Neuronal stem cell (in vitro differentiated cells): Measurements from ENCODE around the gene CTXN1.

Experiments
- DNase-seq: peaks from one replicate; pipeline ENCODE4 v3.0.0-alpha.2; 2013; ENCODE audit warnings: low spot score
- H2AFZ ChIP-seq: one replicate; pipeline ENCODE4 v1.6.1; 2013; ENCODE audit warnings: mild to moderate bottlenecking, low read length, inconsistent platforms
- H2AK5ac ChIP-seq: 2 replicates; pipeline ENCODE4 v1.6.1; 2013; ENCODE audit warnings: low read depth, mild to moderate bottlenecking, inconsistent platforms, low read length, moderate library complexity, mixed read lengths
- H2BK120ac ChIP-seq: 2 replicates; pipeline ENCODE4 v1.6.1; 2013; ENCODE audit warnings: low read depth, mild to moderate bottlenecking, inconsistent platforms, low read length, moderate library complexity, mixed read lengths
- H2BK12ac ChIP-seq: one replicate; pipeline ENCODE4 v1.6.1; 2013; ENCODE audit warnings: low read length, inconsistent platforms
- H2BK15ac ChIP-seq: 2 replicates; pipeline ENCODE4 v1.6.1; 2013; ENCODE audit warnings: mild to moderate bottlenecking, low read length, inconsistent platforms, mixed read lengths
- H2BK5ac ChIP-seq: one replicate; pipeline ENCODE4 v1.6.1; 2013; ENCODE audit warnings: inconsistent platforms, mild to moderate bottlenecking, low read length, moderate library complexity
- H3K14ac ChIP-seq: one replicate; pipeline ENCODE4 v1.6.1; 2013; ENCODE audit warnings: low read length, inconsistent platforms
- H3K18ac ChIP-seq: 2 replicates; pipeline ENCODE4 v1.6.1; 2013; ENCODE audit warnings: low read length, inconsistent platforms
- H3K23ac ChIP-seq: 2 replicates; pipeline ENCODE4 v1.6.1; 2013; ENCODE audit warnings: low read depth, mild to moderate bottlenecking, mixed read lengths, low read length, inconsistent platforms; ENCODE audit not compliant: poor library complexity
- H3K27ac ChIP-seq: replicated peaks from 3 replicates; pipeline ENCODE4 v1.5.1; 2013; ENCODE audit warnings: low read length, inconsistent platforms
- H3K27me3 ChIP-seq, 3 experiments: 2 replicates each; pipeline ENCODE4 v1.6.1; 2013; ENCODE audit warnings: low read length in 3 of 3, mild to moderate bottlenecking in 2 of 3, inconsistent platforms in 1 of 3, low read depth in 1 of 3, mixed read lengths in 1 of 3, moderate library complexity in 1 of 3; ENCODE audit not compliant: control insufficient read depth in 3 of 3, insufficient read depth in 3 of 3
- H3K36me3 ChIP-seq, 2 donors: replicated peaks in 1 of 2; 2 replicates each; pipeline ENCODE4 v1.6.1; 2013; ENCODE audit warnings: low read length in 2 of 2; ENCODE audit not compliant: control insufficient read depth in 2 of 2, insufficient read depth in 2 of 2
- H3K4ac ChIP-seq: 2 replicates; pipeline ENCODE4 v1.6.1; 2013; ENCODE audit warnings: inconsistent platforms, mild to moderate bottlenecking, low read length, moderate library complexity
- H3K4me1 ChIP-seq, 2 donors: 1 replicate in 1 of 2; 2 replicates in 1 of 2; pipeline ENCODE4 v1.6.1; 2013; ENCODE audit warnings: low read length in 2 of 2, low read depth in 1 of 2; ENCODE audit not compliant: control insufficient read depth in 2 of 2, insufficient read depth in 1 of 2
- H3K4me2 ChIP-seq: one replicate; pipeline ENCODE4 v1.6.1; 2013; ENCODE audit warnings: mild to moderate bottlenecking, low read length, inconsistent platforms; ENCODE audit not compliant: insufficient read depth, poor library complexity, severe bottlenecking
- H3K4me3 ChIP-seq, 2 donors: 2 replicates each; pipeline ENCODE4 v1.5.1; 2013; ENCODE audit warnings: low read length in 2 of 2, mild to moderate bottlenecking in 2 of 2, inconsistent platforms in 1 of 2, moderate library complexity in 1 of 2
- H3K79me1 ChIP-seq: one replicate; pipeline ENCODE4 v1.6.1; 2013; ENCODE audit warnings: low read depth, mild to moderate bottlenecking, inconsistent platforms, low read length, moderate library complexity
- H3K9ac ChIP-seq: one replicate; pipeline ENCODE4 v1.6.1; 2013; ENCODE audit warnings: mild to moderate bottlenecking, low read depth, low read length, inconsistent platforms; ENCODE audit not compliant: poor library complexity
- H3K9me3 ChIP-seq, 2 donors: replicated peaks in 1 of 2; 2 replicates each; pipeline versions ENCODE3 to v1.6.1; 2013; ENCODE audit warnings: low read length in 2 of 2, mild to moderate bottlenecking in 2 of 2, inconsistent platforms in 1 of 2, low read depth in 1 of 2, mixed read lengths in 1 of 2, moderate library complexity in 1 of 2; ENCODE audit not compliant: control insufficient read depth in 2 of 2, insufficient read depth in 1 of 2
- H4K8ac ChIP-seq: one replicate; pipeline ENCODE4 v1.6.1; 2013; ENCODE audit warnings: low read depth, mild to moderate bottlenecking, inconsistent platforms, low read length, moderate library complexity
- H4K91ac ChIP-seq: one replicate; pipeline ENCODE4 v1.6.1; 2013; ENCODE audit warnings: low read length, low read depth, mild to moderate bottlenecking, inconsistent platforms; ENCODE audit not compliant: poor library complexity
- WGBS, 2 donors: extraction: QIAGEN DNeasy Blood & Tissue Kit; methylation state at CpG; one replicate each; pipeline ENCODE4 v1.1.7; 2013; ENCODE audit warnings: missing lambda C conversion rate in 2 of 2, mixed read lengths in 1 of 2; ENCODE audit not compliant: insufficient read length in 2 of 2, insufficient replicate concordance in 1 of 2; ENCODE audit errors: extremely low coverage in 2 of 2; 5-methylcytosine and 5-hydroxymethylcytosine counted together

Gene CTXN1

GRCh38 chr19:7923295-7924191, 2.4 kb downstream of the CTXN1 start:
- Histone ChIP-seq H3K4me1 (peaks cover 21 to 27% of the 10 kb centered on the region in 2 donors), H2AK5ac (peak overlapping the region; percentile 10), H3K36me3 (peaks cover 23 to 47% of the 10 kb centered on the region in 2 donors), H3K9ac (no peak overlapping the region), H3K4me3 (no peak overlapping the region), H2AFZ (no peak overlapping the region), H2BK15ac (no peak overlapping the region), H3K9me3 (no peaks in the 10 kb centered on the region), H4K91ac (no peak overlapping the region), H3K14ac (no peak overlapping the region), H3K18ac (peak overlapping the region; percentile 80), H3K79me1 (peaks cover 22% of the 10 kb centered on the region), H4K8ac (no peak overlapping the region), H3K27ac (no peak overlapping the region), H3K27me3 (peaks cover 0 to 5% (median 0%) of the 10 kb centered on the region in 3 experiments), H3K23ac (peak overlapping the region; percentile 55), H2BK5ac (no peak overlapping the region), H3K4ac (no peak overlapping the region), H3K4me2 (no peak overlapping the region), H2BK120ac (no peak overlapping the region), H2BK12ac (peak overlapping the region; percentile 73)
- DNase-seq = no peak
- WGBS, 2 donors = no CpG with 5 or more reads among the region's 31 CpGs

DNA sequence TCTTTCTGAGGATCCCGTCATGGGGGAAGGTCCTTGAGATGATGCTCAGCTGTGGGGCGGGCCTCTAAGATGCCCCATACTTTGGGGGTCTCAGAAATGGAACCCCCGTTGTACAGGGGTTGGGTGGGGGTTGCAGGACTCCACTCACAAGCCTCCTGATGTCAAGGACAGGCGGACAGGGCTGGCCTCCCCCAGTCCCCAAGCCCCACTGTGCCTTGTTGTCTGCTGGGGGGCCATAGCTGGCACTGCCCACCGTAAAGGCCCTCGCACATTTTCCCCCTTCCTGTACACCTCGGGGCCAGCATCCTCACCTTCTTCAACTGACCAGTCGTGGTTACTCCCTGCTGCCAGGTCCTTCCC, 3.1 kb downstream of the CTXN1 start:
- H2AFZ ChIP-seq = no peak overlapping the region
- H3K4me1 ChIP-seq = peaks cover 23 to 29% of the 10 kb centered on the region in 2 donors
- H2BK12ac ChIP-seq = no peak overlapping the region
- H3K9ac ChIP-seq = no peak overlapping the region
- no peak overlapping the region for H4K8ac ChIP-seq
- H3K18ac ChIP-seq = no peak overlapping the region
- H2BK120ac ChIP-seq = no peak overlapping the region
- WGBS, 2 donors = no CpG with 5 or more reads among the region's 8 CpGs
- no peak overlapping the region for H3K4ac ChIP-seq
- no peak overlapping the region for H3K4me2 ChIP-seq
- H3K23ac ChIP-seq = no peak overlapping the region
- no peak overlapping the region for H2AK5ac ChIP-seq
- peaks cover 0 to 11% (median 0%) of the 10 kb centered on the region in 3 experiments for H3K27me3 ChIP-seq
- DNase-seq = no peak
- no peak overlapping the region for H3K4me3 ChIP-seq
- no peak overlapping the region for H3K14ac ChIP-seq
- no peaks in the 10 kb centered on the region for H3K9me3 ChIP-seq
- H3K36me3 ChIP-seq = peaks cover 23 to 40% of the 10 kb centered on the region in 2 donors
- no peak overlapping the region for H4K91ac ChIP-seq
- peaks cover 22% of the 10 kb centered on the region for H3K79me1 ChIP-seq
- H2BK15ac ChIP-seq = no peak overlapping the region
- no peak overlapping the region for H2BK5ac ChIP-seq
- H3K27ac ChIP-seq = no peak overlapping the region

DNA sequence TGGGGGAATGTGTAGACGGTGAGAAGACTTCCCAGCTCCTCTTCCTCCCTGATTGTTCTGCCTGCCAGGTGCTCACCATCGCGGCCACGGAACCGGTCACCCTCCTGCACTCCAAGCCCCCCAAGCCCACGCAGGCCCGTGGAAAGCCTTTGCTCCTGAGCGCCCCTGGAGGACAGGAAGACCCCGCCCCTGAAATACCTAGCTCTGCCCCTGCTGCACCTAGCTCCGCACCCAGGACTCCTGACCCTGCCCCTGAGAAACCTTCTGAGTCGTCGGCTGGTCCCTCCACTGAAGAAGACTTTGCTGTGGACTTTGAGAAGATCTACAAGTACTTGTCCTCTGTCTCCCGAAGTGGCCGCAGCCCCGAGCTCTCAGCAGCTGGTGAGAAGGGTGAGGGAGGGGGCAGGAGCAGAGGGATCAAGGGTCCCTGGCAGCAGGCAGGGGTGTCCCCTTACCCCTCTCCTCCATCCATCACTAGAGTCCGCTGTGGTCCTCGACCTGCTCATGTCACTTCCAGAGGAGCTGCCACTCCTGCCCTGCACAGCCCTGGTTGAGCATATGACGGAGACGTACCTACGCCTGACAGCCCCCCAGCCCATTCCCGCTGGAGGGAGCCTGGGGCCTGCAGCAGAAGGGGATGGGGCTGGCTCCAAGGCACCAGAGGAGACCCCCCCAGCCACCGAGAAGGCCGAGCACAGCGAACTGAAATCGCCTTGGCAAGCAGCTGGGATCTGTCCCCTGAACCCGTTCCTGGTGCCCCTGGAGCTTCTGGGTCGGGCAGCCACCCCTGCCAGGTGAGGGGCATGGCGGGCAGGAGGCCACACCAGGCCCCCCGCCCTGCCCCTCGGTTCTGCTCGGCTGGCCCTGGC, 3.7 kb downstream of the CTXN1 start:
- H3K27me3 ChIP-seq = peaks cover 4 to 17% (median 5%) of the 10 kb centered on the region in 3 experiments
- H3K36me3 ChIP-seq = peaks cover 23 to 36% of the 10 kb centered on the region in 2 donors
- H2BK15ac ChIP-seq = no peak overlapping the region
- no peak for DNase-seq
- WGBS, 2 donors = no CpG with 5 or more reads among the region's 31 CpGs
- H3K27ac ChIP-seq = no peak overlapping the region
- no peak overlapping the region for H4K8ac ChIP-seq
- no peak overlapping the region for H3K18ac ChIP-seq
- H3K4me1 ChIP-seq = peaks cover 23 to 34% of the 10 kb centered on the region in 2 donors
- H2BK12ac ChIP-seq = peak overlapping the region; percentile 41
- no peak overlapping the region for H4K91ac ChIP-seq
- H3K79me1 ChIP-seq = peaks cover 22% of the 10 kb centered on the region
- no peak overlapping the region for H2BK120ac ChIP-seq
- no peaks in the 10 kb centered on the region for H3K9me3 ChIP-seq
- peak overlapping the region; percentile 74 for H2AK5ac ChIP-seq
- H3K9ac ChIP-seq = peak overlapping the region; percentile 51
- no peak overlapping the region for H2BK5ac ChIP-seq
- H3K23ac ChIP-seq = peak overlapping the region; percentile 25
- no peak overlapping the region for H3K4ac ChIP-seq
- no peak overlapping the region for H3K4me2 ChIP-seq
- H3K4me3 ChIP-seq = peak overlapping the region in 1 of 2 donors; percentile 62
- H3K14ac ChIP-seq = no peak overlapping the region
- H2AFZ ChIP-seq = no peak overlapping the region
